T-cell (primary cell): ENCODE data around the gene NINJ1. TPM values are rescaled to one million over a fixed set of nuclear protein-coding genes. Genes with fewer than 3 reads are reported as not detected.
A peak's percentile ranks its signal among the peaks of the same experiment; 100 is the strongest.

Experiments
- ATAC-seq, 4 experiments: fragments of 200-7000 bp in 3 of 4; fragments of 150-1000 bp in 1 of 4; cut with Tn5 transposase; replicated peaks in 1 of 4; 1 replicate in 3 of 4; 2 replicates in 1 of 4; pipeline ENCODE4 v1.10.0; 2021; ENCODE audit warnings: moderate library complexity in 3 of 4, mild to moderate bottlenecking in 2 of 4, moderate number of reproducible peaks in 1 of 4
- CTCF ChIA-PET, 2 donors: fragments of 300-600 bp; sonication (Branson Sonifier 250); formaldehyde crosslinking; loops; one replicate each; lab custom pipeline; 2022; ENCODE audit warnings: antibody characterized with exemption in 2 of 2; lab: Charles Lee
- POLR2A ChIA-PET, 2 donors: fragments of 300-600 bp; sonication (Branson Sonifier 250); formaldehyde crosslinking; loops; one replicate each; lab custom pipeline; 2022; ENCODE audit warnings: antibody characterized with exemption in 2 of 2; lab: Charles Lee
- DNase-seq, 35 experiments: peaks; one replicate each; pipeline versions ENCODE4 v3.0.0 to v3.0.0-alpha.2; 2013 to 2023
- H3K27ac ChIP-seq: one replicate; pipeline ENCODE4 v1.5.1; 2013; ENCODE audit warnings: low read length
- H3K27me3 ChIP-seq, 2 experiments: replicated peaks in 1 of 2; 1 replicate in 1 of 2; 2 replicates in 1 of 2; pipeline versions ENCODE4 v1.6.1 to v1.7.0; 2013; ENCODE audit warnings: low read length in 1 of 2, mixed read lengths in 1 of 2; ENCODE audit not compliant: control insufficient read depth in 2 of 2, insufficient read depth in 2 of 2; ENCODE audit errors: extremely low read depth in 1 of 2
- H3K36me3 ChIP-seq, 2 donors: 1 replicate in 1 of 2; 2 replicates in 1 of 2; pipeline versions ENCODE4 v1.6.1 to v1.7.0; 2013; ENCODE audit warnings: low read length in 1 of 2; ENCODE audit not compliant: control insufficient read depth in 2 of 2, insufficient read depth in 1 of 2; ENCODE audit errors: extremely low read depth in 1 of 2
- H3K4me1 ChIP-seq, 2 experiments: 1 replicate in 1 of 2; 2 replicates in 1 of 2; pipeline versions ENCODE4 v1.6.1 to v1.7.0; 2013; ENCODE audit warnings: low read length in 2 of 2, mixed read lengths in 1 of 2; ENCODE audit not compliant: insufficient read depth in 2 of 2, control insufficient read depth in 1 of 2; ENCODE audit errors: extremely low read depth in 1 of 2
- H3K4me3 ChIP-seq, 2 donors: 1 replicate in 1 of 2; 2 replicates in 1 of 2; pipeline versions ENCODE4 v1.5.1 to v1.7.0; 2013; ENCODE audit warnings: mild to moderate bottlenecking in 2 of 2, low read length in 1 of 2, moderate library complexity in 1 of 2; ENCODE audit not compliant: control insufficient read depth in 1 of 2; ENCODE audit errors: extremely low read depth in 1 of 2
- H3K9me3 ChIP-seq: 2 replicates; pipeline ENCODE4 v1.7.0; 2013
- H3K27ac Mint-ChIP-seq, 2 donors: one replicate each; pipeline ENCODE4 v1.8.0; 2020 to 2021; ENCODE audit warnings: mild to moderate bottlenecking in 2 of 2, mixed read lengths in 2 of 2
- H3K27me3 Mint-ChIP-seq, 2 donors: one replicate each; pipeline ENCODE4 v1.8.0; 2021 to 2022; ENCODE audit warnings: mixed read lengths in 2 of 2
- H3K36me3 Mint-ChIP-seq: one replicate; pipeline ENCODE4 v1.8.0; 2021; ENCODE audit warnings: mixed read lengths
- H3K4me1 Mint-ChIP-seq, 3 donors: one replicate each; pipeline ENCODE4 v1.8.0; 2020 to 2022; ENCODE audit warnings: mixed read lengths in 3 of 3, mild to moderate bottlenecking in 1 of 3
- H3K4me3 Mint-ChIP-seq, 3 donors: one replicate each; pipeline ENCODE4 v1.8.0; 2020 to 2022; ENCODE audit warnings: mild to moderate bottlenecking in 3 of 3, mixed read lengths in 3 of 3, moderate library complexity in 3 of 3
- H3K9me3 Mint-ChIP-seq, 3 donors: one replicate each; pipeline ENCODE4 v1.8.0; 2020 to 2022; ENCODE audit warnings: mixed read lengths in 3 of 3
- WGBS: methylation state at CpG from one replicate; pipeline ENCODE4 v1.1.5; 2013; ENCODE audit warnings: missing lambda C conversion rate; ENCODE audit not compliant: insufficient coverage; 5-methylcytosine and 5-hydroxymethylcytosine counted together
- total RNA-seq, 35 experiments: library from RNA in 6 of 35; stranded (reverse) in 6 of 35; fragments of 120-200 nt in 1 of 35; gene quantifications; one replicate each; pipeline versions ENCODE4 v1.2.1 to v1.2.4 and lab custom pipeline; 2013 to 2026

NINJ1 gene
- total RNA-seq, 5 donors from 2014 or later (not counting 1 experiment from before 2014, with no cell fraction given): 29.2 to 110 (median 32.0) TPM

- H3K4me1 Mint-ChIP-seq: peaks cover 7 to 22% (median 16%) of the 10 kb centered on the region in 3 donors
- DNase-seq (no peak), ATAC-seq (no peak)
- H3K27ac Mint-ChIP-seq: peak overlapping the region; percentile 39 to 60
- POLR2A ChIA-PET: interaction anchor here in 1 of 2 donors (0.6 kb wide), 1 partner anchor 340 kb away, joined by 3 read pairs; no protein-coding TSS in a partner anchor
- peaks cover 0 to 13% of the 10 kb centered on the region in 2 experiments for H3K4me1 ChIP-seq
- no peaks in the 10 kb centered on the region for H3K9me3 ChIP-seq
- H3K4me3 ChIP-seq: no peak overlapping the region
- no peak overlapping the region for H3K27ac ChIP-seq
- CTCF ChIA-PET: no interaction called here
- WGBS: 96% methylated on average over 14 of the region's 16 CpGs
- no peaks in the 10 kb centered on the region for H3K36me3 Mint-ChIP-seq
- no peaks in the 10 kb centered on the region for H3K27me3 Mint-ChIP-seq
- H3K36me3 ChIP-seq: no peaks in the 10 kb centered on the region
- no peaks in the 10 kb centered on the region for H3K9me3 Mint-ChIP-seq
- H3K4me3 Mint-ChIP-seq: no peak overlapping the region
- H3K27me3 ChIP-seq: no peaks in the 10 kb centered on the region
These were observed 21.8 kb upstream of the NINJ1 start for GRCh38 chr9:93155716-93156474.

GRCh38 chr9:93154293-93154903 lies 20.3 kb upstream of the NINJ1 start:
- Histone ChIP-seq H3K36me3 (no peaks in the 10 kb centered on the region), H3K4me1 (peaks cover 0 to 7% of the 10 kb centered on the region in 2 experiments), H3K4me3 (no peak overlapping the region), H3K27ac (no peak overlapping the region), H3K27me3 (no peaks in the 10 kb centered on the region), H3K9me3 (no peaks in the 10 kb centered on the region)
- peak in 19 of 35 experiments; percentile 20 to 62 (median 33) for DNase-seq
- Mint-ChIP-seq H3K9me3 (no peaks in the 10 kb centered on the region), H3K4me3 (no peak overlapping the region), H3K4me1 (peaks cover 5 to 28% (median 14%) of the 10 kb centered on the region in 3 donors), H3K36me3 (no peaks in the 10 kb centered on the region), H3K27me3 (no peaks in the 10 kb centered on the region), H3K27ac (peak overlapping the region in 1 of 2 donors; percentile 16)
- ChIA-PET CTCF (no interaction called here), POLR2A (no interaction called here)
- 90% methylated on average over 13 of the region's 14 CpGs for WGBS
- peak in 3 of 4 experiments; percentile 34 to 63 (median 43) for ATAC-seq

- H3K27ac Mint-ChIP-seq: no peak overlapping the region
- H3K36me3 Mint-ChIP-seq: no peaks in the 10 kb centered on the region
- no peaks in the 10 kb centered on the region for H3K36me3 ChIP-seq
- DNase-seq: no peak
- POLR2A ChIA-PET: no interaction called here
- H3K9me3 ChIP-seq: no peaks in the 10 kb centered on the region
- H3K4me1 ChIP-seq: peaks cover 0 to 3% of the 10 kb centered on the region in 2 experiments
- H3K27me3 Mint-ChIP-seq: no peaks in the 10 kb centered on the region
- ATAC-seq: no peak
- no peaks in the 10 kb centered on the region for H3K27me3 ChIP-seq
- no peak overlapping the region for H3K27ac ChIP-seq
- CTCF ChIA-PET: no interaction called here
- no peak overlapping the region for H3K4me3 Mint-ChIP-seq
- peaks cover 0 to 4% (median 3%) of the 10 kb centered on the region in 3 donors for H3K9me3 Mint-ChIP-seq
- H3K4me1 Mint-ChIP-seq: peaks cover 15 to 27% (median 23%) of the 10 kb centered on the region in 3 donors
- 91% methylated on average over 7 of the region's 10 CpGs for WGBS
- no peak overlapping the region for H3K4me3 ChIP-seq
These were observed 17.2 kb upstream of the NINJ1 start for GRCh38 chr9:93151097-93151784.

GRCh38 chr9:93149361-93149760 lies 15.3 kb upstream of the NINJ1 start:
- Histone ChIP-seq H3K4me1 (peaks cover 4 to 8% of the 10 kb centered on the region in 2 experiments), H3K27me3 (no peaks in the 10 kb centered on the region), H3K9me3 (no peaks in the 10 kb centered on the region), H3K4me3 (no peak overlapping the region), H3K36me3 (no peaks in the 10 kb centered on the region), H3K27ac (no peak overlapping the region)
- POLR2A ChIA-PET: no interaction called here
- Mint-ChIP-seq H3K4me1 (peaks cover 19 to 31% (median 23%) of the 10 kb centered on the region in 3 donors), H3K27me3 (no peaks in the 10 kb centered on the region), H3K9me3 (peaks cover 0 to 4% (median 3%) of the 10 kb centered on the region in 3 donors), H3K27ac (peak overlapping the region in 1 of 2 donors; percentile 75), H3K4me3 (no peak overlapping the region), H3K36me3 (no peaks in the 10 kb centered on the region)
- CTCF ChIA-PET: no interaction called here
- WGBS: no CpG with 5 or more reads among the region's 1 CpG
- ATAC-seq (no peak), DNase-seq (no peak)

GRCh38 chr9:93148721-93149120 lies 14.7 kb upstream of the NINJ1 start:
- no peaks in the 10 kb centered on the region for H3K36me3 ChIP-seq
- Mint-ChIP-seq H3K27me3 (no peaks in the 10 kb centered on the region), H3K4me1 (peaks cover 26 to 37% (median 28%) of the 10 kb centered on the region in 3 donors), H3K27ac (no peak overlapping the region), H3K9me3 (peaks cover 0 to 4% (median 3%) of the 10 kb centered on the region in 3 donors), H3K36me3 (no peaks in the 10 kb centered on the region), H3K4me3 (no peak overlapping the region)
- no peak for DNase-seq
- no peak overlapping the region for H3K27ac ChIP-seq
- POLR2A ChIA-PET: no interaction called here
- peaks cover 6 to 14% of the 10 kb centered on the region in 2 experiments for H3K4me1 ChIP-seq
- no peaks in the 10 kb centered on the region for H3K27me3 ChIP-seq
- no peak overlapping the region for H3K4me3 ChIP-seq
- no peaks in the 10 kb centered on the region for H3K9me3 ChIP-seq
- CTCF ChIA-PET: no interaction called here
- no peak for ATAC-seq
- 83% methylated on average over 1 of the region's 2 CpGs for WGBS

GRCh38 chr9:93147632-93148031 lies 13.6 kb upstream of the NINJ1 start:
- no peak for DNase-seq
- Histone ChIP-seq H3K27ac (no peak overlapping the region), H3K4me1 (peaks cover 14 to 25% of the 10 kb centered on the region in 2 experiments), H3K4me3 (no peak overlapping the region), H3K36me3 (no peaks in the 10 kb centered on the region), H3K27me3 (no peaks in the 10 kb centered on the region), H3K9me3 (no peaks in the 10 kb centered on the region)
- H3K27me3 Mint-ChIP-seq: no peaks in the 10 kb centered on the region
- no CpG with 5 or more reads among the region's 2 CpGs for WGBS
- no peak for ATAC-seq
- peak overlapping the region in 1 of 2 donors; percentile 71 for H3K27ac Mint-ChIP-seq
- H3K36me3 Mint-ChIP-seq: no peaks in the 10 kb centered on the region
- POLR2A ChIA-PET: no interaction called here
- H3K9me3 Mint-ChIP-seq: peaks cover 0 to 4% (median 3%) of the 10 kb centered on the region in 3 donors
- peaks cover 34 to 47% (median 35%) of the 10 kb centered on the region in 3 donors for H3K4me1 Mint-ChIP-seq
- CTCF ChIA-PET: no interaction called here
- H3K4me3 Mint-ChIP-seq: no peak overlapping the region
